NT2/D1 (cell line): ENCODE results near the gene NOTCH1.

Source experiments
- DNase-seq: peaks from one replicate; pipeline ENCODE4 v3.0.0-alpha.2; 2011; ENCODE audit warnings: low read depth, low spot score
- H3K27me3 ChIP-seq: 2 replicates; pipeline ENCODE4 v1.6.0; 2011; ENCODE audit warnings: mild to moderate bottlenecking; ENCODE audit not compliant: insufficient read length, insufficient read depth
- H3K36me3 ChIP-seq: 2 replicates; pipeline ENCODE4 v1.6.1; 2011; ENCODE audit warnings: mild to moderate bottlenecking, low read length, mixed read lengths; ENCODE audit not compliant: insufficient read depth, insufficient read length
- H3K4me1 ChIP-seq: 2 replicates; pipeline ENCODE4 v1.5.1; 2011; ENCODE audit not compliant: insufficient read depth, insufficient read length
- H3K4me3 ChIP-seq: 2 replicates; pipeline ENCODE4 v1.5.1; 2011; ENCODE audit warnings: low read depth; ENCODE audit not compliant: insufficient read length
- H3K9ac ChIP-seq: 2 replicates; pipeline ENCODE4 v1.6.0; 2011; ENCODE audit warnings: low read depth; ENCODE audit not compliant: insufficient read length
- H3K9me3 ChIP-seq: 2 replicates; pipeline ENCODE4 v1.5.1; 2011; ENCODE audit warnings: mild to moderate bottlenecking, low read length; ENCODE audit not compliant: insufficient read depth
- SUZ12 ChIP-seq: IDR thresholded peaks from 2 replicates; pipeline ENCODE4 v1.6.1; 2011; ENCODE audit not compliant: insufficient read length, insufficient read depth; ENCODE audit errors: extremely low read depth
- YY1 ChIP-seq: IDR thresholded peaks from 2 replicates; pipeline ENCODE4 v1.6.1; 2011; ENCODE audit not compliant: insufficient read length, insufficient read depth
- ZNF274 ChIP-seq: IDR thresholded peaks from 2 replicates; pipeline ENCODE4 v1.6.1; 2011; ENCODE audit warnings: mild to moderate bottlenecking, low read depth, low read length

The NOTCH1 gene

DNA sequence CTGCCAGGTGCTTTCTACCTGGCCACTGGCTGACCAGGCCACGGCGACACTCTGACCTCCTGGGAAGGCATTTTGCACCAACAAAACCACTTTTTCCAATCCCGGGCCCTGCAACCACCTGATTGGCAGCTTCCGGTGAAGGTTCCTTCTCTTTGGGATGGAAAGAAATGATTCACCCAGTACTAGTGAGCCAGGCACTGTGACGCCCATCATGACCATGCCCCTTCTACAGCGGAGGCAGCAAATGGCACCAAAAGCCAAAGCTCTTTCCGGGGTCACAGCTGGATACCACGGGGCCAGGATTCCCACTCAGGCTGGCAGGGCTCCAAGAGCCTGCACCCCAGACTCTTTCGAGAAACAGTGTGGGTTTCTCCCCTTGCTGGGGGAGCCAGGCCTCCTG, 4.7 kb downstream of the NOTCH1 start:
- Histone ChIP-seq H3K4me3 (no peak overlapping the region), H3K9me3 (no peaks in the 10 kb centered on the region), H3K36me3 (peaks cover 68% of the 10 kb centered on the region), H3K9ac (no peak overlapping the region), H3K27me3 (no peaks in the 10 kb centered on the region), H3K4me1 (peaks cover 16% of the 10 kb centered on the region)
- TF ChIP-seq SUZ12 (no peak), YY1 (no peak), ZNF274 (no peak)
- no peak for DNase-seq

- DNase-seq: no peak
- Histone ChIP-seq H3K4me1 (peaks cover 18% of the 10 kb centered on the region), H3K27me3 (no peaks in the 10 kb centered on the region), H3K36me3 (peaks cover 71% of the 10 kb centered on the region), H3K4me3 (no peak overlapping the region), H3K9ac (no peak overlapping the region), H3K9me3 (no peaks in the 10 kb centered on the region)
- TF ChIP-seq SUZ12 (no peak), YY1 (no peak), ZNF274 (no peak)
Measured at GRCh38 chr9:136539427-136540421, 6.1 kb downstream of the NOTCH1 start.

GRCh38 chr9:136538599-136539426, 7.0 kb downstream of the NOTCH1 start:
- peaks cover 74% of the 10 kb centered on the region for H3K36me3 ChIP-seq
- H3K27me3 ChIP-seq: no peaks in the 10 kb centered on the region
- H3K9me3 ChIP-seq: no peaks in the 10 kb centered on the region
- H3K4me3 ChIP-seq: no peak overlapping the region
- no peak overlapping the region for H3K9ac ChIP-seq
- peaks cover 16% of the 10 kb centered on the region for H3K4me1 ChIP-seq
- TF ChIP-seq SUZ12 (no peak), ZNF274 (no peak), YY1 (no peak)
- no peak for DNase-seq

GRCh38 chr9:136537896-136538598, 7.8 kb downstream of the NOTCH1 start:
- H3K9ac ChIP-seq: no peak overlapping the region
- H3K36me3 ChIP-seq: peaks cover 73% of the 10 kb centered on the region
- DNase-seq: no peak
- no peaks in the 10 kb centered on the region for H3K9me3 ChIP-seq
- no peak overlapping the region for H3K4me3 ChIP-seq
- H3K27me3 ChIP-seq: no peaks in the 10 kb centered on the region
- TF ChIP-seq ZNF274 (no peak), SUZ12 (no peak), YY1 (no peak)
- peaks cover 15% of the 10 kb centered on the region for H3K4me1 ChIP-seq

- Histone ChIP-seq H3K4me3 (no peak overlapping the region), H3K9ac (no peak overlapping the region), H3K36me3 (peaks cover 71% of the 10 kb centered on the region), H3K4me1 (peaks cover 18% of the 10 kb centered on the region), H3K9me3 (no peaks in the 10 kb centered on the region), H3K27me3 (no peaks in the 10 kb centered on the region)
- DNase-seq: no peak
- TF ChIP-seq ZNF274: no peak
- TF ChIP-seq SUZ12: no peak
- TF ChIP-seq YY1: no peak
Measured at GRCh38 chr9:136537411-136537810, 8.4 kb downstream of the NOTCH1 start.

DNA sequence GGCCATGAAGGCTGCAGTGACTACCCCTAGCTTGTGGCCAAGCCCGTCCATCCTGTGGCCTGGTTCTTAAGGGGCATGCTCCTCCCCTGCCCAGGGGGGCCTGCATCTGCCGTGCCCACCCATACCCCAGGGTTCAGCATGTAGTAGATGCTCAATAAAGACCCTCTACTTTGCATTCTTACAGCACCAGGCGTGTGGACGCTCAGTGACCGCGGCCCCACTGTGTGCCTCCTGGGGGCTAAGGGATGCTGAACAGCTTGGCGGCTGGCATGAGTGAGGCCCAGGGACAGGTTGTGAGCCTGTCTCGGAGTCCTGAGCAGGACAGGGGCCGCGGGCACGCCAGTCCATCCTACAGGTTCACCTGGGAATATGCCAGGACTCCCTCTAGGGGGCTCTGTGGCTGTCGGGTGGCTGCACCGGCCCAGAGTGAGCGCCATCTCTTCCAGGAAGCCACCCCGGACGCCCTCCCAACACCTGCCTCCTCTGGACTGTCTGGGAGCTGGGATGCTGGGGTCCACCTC, 9.1 kb downstream of the NOTCH1 start:
- no peak overlapping the region for H3K4me3 ChIP-seq
- H3K4me1 ChIP-seq: peaks cover 22% of the 10 kb centered on the region
- DNase-seq: no peak
- TF ChIP-seq YY1 (no peak), SUZ12 (no peak), ZNF274 (no peak)
- H3K9me3 ChIP-seq: no peaks in the 10 kb centered on the region
- H3K36me3 ChIP-seq: peaks cover 66% of the 10 kb centered on the region
- H3K9ac ChIP-seq: no peak overlapping the region
- H3K27me3 ChIP-seq: no peaks in the 10 kb centered on the region
